ENCODE results near the gene VAPB. TPM values are rescaled to one million over a fixed set of nuclear protein-coding genes. Genes with fewer than 3 reads are reported as not detected.

The VAPB gene
- total RNA-seq, 1 donor from 2014 or later, result 26.2 TPM

- TF ChIP-seq CTCF (IDR thresholded peaks at IDR 0.05), result no peak
- DNase-seq, result no peak
- Mint-ChIP-seq H3K4me1 (peaks cover 27% of the 10 kb centered on the region), H3K4me3 (no peak overlapping the region), H3K27ac (no peak overlapping the region), H3K36me3 (ENCODE audit: low read depth) (peaks cover 75% of the 10 kb centered on the region), H3K27me3 (no peaks in the 10 kb centered on the region), H3K9me3 (no peaks in the 10 kb centered on the region)
- CTCF ChIA-PET, result no interaction called here
- POLR2A ChIA-PET, result no interaction called here
- intact Hi-C loops (cut with micrococcal nuclease), result no loop called here
- no peak for ATAC-seq (ENCODE audit: low read depth)
Measured at GRCh38 chr20:58440021-58440767, 51.2 kb downstream of the VAPB start.

DNA sequence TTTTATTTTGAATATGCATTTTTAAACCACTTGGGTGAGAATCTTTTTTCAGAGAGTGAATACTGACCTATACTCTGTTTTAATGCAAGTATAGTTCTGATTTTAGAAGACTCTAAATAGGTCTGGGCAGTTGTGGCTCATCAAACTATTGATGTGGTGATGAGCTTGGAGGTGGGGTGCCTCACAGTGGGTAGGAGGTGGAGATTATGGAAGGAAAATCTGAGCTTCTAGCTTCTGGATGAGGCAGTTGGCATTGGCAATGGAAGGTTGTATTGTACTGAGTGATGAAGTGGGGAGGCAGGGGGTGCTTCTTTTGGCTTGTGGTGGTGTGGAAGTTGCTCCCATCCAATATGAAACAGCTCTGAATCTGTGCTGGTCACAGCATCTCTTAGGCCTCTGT, 52.7 kb downstream of the VAPB start:
- no peaks in the 10 kb centered on the region for H3K27me3 Mint-ChIP-seq
- H3K4me3 Mint-ChIP-seq, result no peak overlapping the region
- peaks cover 19% of the 10 kb centered on the region for H3K4me1 Mint-ChIP-seq
- H3K27ac Mint-ChIP-seq, result no peak overlapping the region
- no peak for TF ChIP-seq CTCF (IDR thresholded peaks at IDR 0.05)
- H3K36me3 Mint-ChIP-seq (ENCODE audit: low read depth), result peaks cover 79% of the 10 kb centered on the region
- H3K9me3 Mint-ChIP-seq, result no peaks in the 10 kb centered on the region
- POLR2A ChIA-PET, result no interaction called here
- CTCF ChIA-PET, result interaction anchor here (1.0 kb wide), 1 partner anchor 204 kb away, joined by 3 read pairs; no protein-coding TSS in a partner anchor
- intact Hi-C loops (cut with micrococcal nuclease), result no loop called here
- no peak for ATAC-seq (ENCODE audit: low read depth)
- no peak for DNase-seq

DNA sequence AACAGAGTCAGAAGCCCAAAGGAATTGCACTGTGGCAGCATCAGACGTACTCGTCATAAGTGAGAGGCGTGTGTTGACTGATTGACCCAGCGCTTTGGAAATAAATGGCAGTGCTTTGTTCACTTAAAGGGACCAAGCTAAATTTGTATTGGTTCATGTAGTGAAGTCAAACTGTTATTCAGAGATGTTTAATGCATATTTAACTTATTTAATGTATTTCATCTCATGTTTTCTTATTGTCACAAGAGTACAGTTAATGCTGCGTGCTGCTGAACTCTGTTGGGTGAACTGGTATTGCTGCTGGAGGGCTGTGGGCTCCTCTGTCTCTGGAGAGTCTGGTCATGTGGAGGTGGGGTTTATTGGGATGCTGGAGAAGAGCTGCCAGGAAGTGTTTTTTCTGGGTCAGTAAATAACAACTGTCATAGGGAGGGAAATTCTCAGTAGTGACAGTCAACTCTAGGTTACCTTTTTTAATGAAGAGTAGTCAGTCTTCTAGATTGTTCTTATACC, 55.8 kb downstream of the VAPB start:
- Mint-ChIP-seq H3K36me3 (ENCODE audit: low read depth) (peaks cover 79% of the 10 kb centered on the region), H3K27ac (no peak overlapping the region), H3K27me3 (no peaks in the 10 kb centered on the region), H3K4me1 (peaks cover 6% of the 10 kb centered on the region), H3K4me3 (no peak overlapping the region), H3K9me3 (no peaks in the 10 kb centered on the region)
- no peak for TF ChIP-seq CTCF (IDR thresholded peaks at IDR 0.05)
- ChIA-PET CTCF (no interaction called here), POLR2A (no interaction called here)
- ATAC-seq (ENCODE audit: low read depth), result no peak
- no peak for DNase-seq
- intact Hi-C loops (cut with micrococcal nuclease), result no loop called here

- no peak overlapping the region for H3K4me3 Mint-ChIP-seq
- ATAC-seq (ENCODE audit: low read depth), result no peak
- CTCF ChIA-PET, result no interaction called here
- H3K9me3 Mint-ChIP-seq, result no peaks in the 10 kb centered on the region
- H3K27ac Mint-ChIP-seq, result no peak overlapping the region
- DNase-seq, result no peak
- POLR2A ChIA-PET, result no interaction called here
- H3K4me1 Mint-ChIP-seq, result peaks cover 16% of the 10 kb centered on the region
- intact Hi-C loops (cut with micrococcal nuclease), result no loop called here
- no peaks in the 10 kb centered on the region for H3K27me3 Mint-ChIP-seq
- H3K36me3 Mint-ChIP-seq (ENCODE audit: low read depth), result peaks cover 71% of the 10 kb centered on the region
- TF ChIP-seq CTCF (IDR thresholded peaks at IDR 0.05), result no peak
Measured at GRCh38 chr20:58446264-58446959, 57.4 kb downstream of the VAPB start.

GRCh38 chr20:58446960-58447265, 57.9 kb downstream of the VAPB start:
- Mint-ChIP-seq H3K36me3 (ENCODE audit: low read depth) (peaks cover 66% of the 10 kb centered on the region), H3K4me3 (no peak overlapping the region), H3K27ac (no peak overlapping the region), H3K9me3 (no peaks in the 10 kb centered on the region), H3K4me1 (peaks cover 16% of the 10 kb centered on the region), H3K27me3 (no peaks in the 10 kb centered on the region)
- ATAC-seq (ENCODE audit: low read depth) (no peak), DNase-seq (no peak)
- no peak for TF ChIP-seq CTCF (IDR thresholded peaks at IDR 0.05)
- intact Hi-C loops (cut with micrococcal nuclease), result loop anchor here (1.0 kb wide), 1 partner anchor 210 kb away; no protein-coding TSS in a partner anchor
- ChIA-PET POLR2A (no interaction called here), CTCF (interaction anchor here (1.4 kb wide), 1 partner anchor 12 kb away, joined by 6 read pairs; no protein-coding TSS in a partner anchor)
